Loucy (cell line): ENCODE results near the gene PHACTR2.

ENCODE experiments used
- H2AFZ ChIP-seq: fragments of 200-600 bp; sonication (generic); 2 replicates; pipeline ENCODE4 v1.6.0; 2016; ENCODE audit warnings: antibody characterized with exemption, mild to moderate bottlenecking, low read length, moderate library complexity
- H3F3A ChIP-seq: fragments of 200-600 bp; 2 replicates; pipeline ENCODE4 v1.6.0; 2016; ENCODE audit warnings: antibody characterized with exemption, low read depth, mild to moderate bottlenecking
- H3K27me3 ChIP-seq: fragments of 200-600 bp; sonication (generic); 2 replicates; pipeline ENCODE4 v1.6.1; 2014; ENCODE audit warnings: low read length, mild to moderate bottlenecking; ENCODE audit not compliant: insufficient read depth, poor library complexity, severe bottlenecking
- H3K36me3 ChIP-seq: fragments of 200-600 bp; sonication (generic); 2 replicates; pipeline ENCODE4 v1.6.1; 2016; ENCODE audit warnings: low read length; ENCODE audit not compliant: insufficient read depth
- H3K4me1 ChIP-seq: fragments of 200-600 bp; sonication (generic); 2 replicates; pipeline ENCODE4 v1.5.1; 2014; ENCODE audit warnings: low read length, mild to moderate bottlenecking; ENCODE audit not compliant: insufficient read depth, poor library complexity, severe bottlenecking
- H3K4me2 ChIP-seq: fragments of 200-600 bp; sonication (generic); 2 replicates; pipeline ENCODE4 v1.6.0; 2014; ENCODE audit warnings: antibody characterized with exemption, low read length, low read depth, mild to moderate bottlenecking; ENCODE audit not compliant: poor library complexity, severe bottlenecking
- H3K4me3 ChIP-seq: fragments of 200-600 bp; sonication (generic); 2 replicates; pipeline ENCODE4 v1.5.1; 2014; ENCODE audit warnings: low read length, mild to moderate bottlenecking, mixed read lengths; ENCODE audit not compliant: poor library complexity, severe bottlenecking
- H3K79me2 ChIP-seq: fragments of 200-600 bp; sonication (generic); 2 replicates; pipeline ENCODE4 v1.6.1; 2014; ENCODE audit warnings: low read length; ENCODE audit not compliant: insufficient read depth
- H3K9ac ChIP-seq: fragments of 200-600 bp; sonication (generic); 2 replicates; pipeline ENCODE4 v1.6.0; 2014; ENCODE audit warnings: mild to moderate bottlenecking, low read depth, low read length, moderate library complexity; ENCODE audit not compliant: poor library complexity, severe bottlenecking
- H3K9me2 ChIP-seq: fragments of 200-600 bp; sonication (generic); replicated peaks from 2 replicates; pipeline ENCODE4 v1.6.1; 2016; ENCODE audit warnings: low read depth, low read length, mixed read lengths
- H3K9me3 ChIP-seq: fragments of 200-600 bp; sonication (generic); 2 replicates; pipeline ENCODE4 v1.6.1; 2014; ENCODE audit warnings: mild to moderate bottlenecking, antibody characterized with exemption, low read length, low read depth; ENCODE audit not compliant: insufficient read depth
- H4K20me1 ChIP-seq: fragments of 200-600 bp; sonication (generic); 2 replicates; pipeline ENCODE4 v1.6.0; 2014; ENCODE audit warnings: antibody characterized with exemption, low read length, mild to moderate bottlenecking; ENCODE audit not compliant: insufficient read depth, poor library complexity, severe bottlenecking
- EZH2phosphoT487 ChIP-seq: fragments of 200-600 bp; IDR thresholded peaks from 2 replicates; pipeline ENCODE4 v1.6.1; 2018; ENCODE audit warnings: antibody characterized with exemption, mild to moderate bottlenecking, moderate library complexity, borderline replicate concordance
- TF ChIP-seq, protein P1 (sequence below): fragments of 200-600 bp; sonication (generic); conservative IDR thresholded peaks from 2 replicates; pipeline ENCODE4 v1.5.1; 2014; ENCODE audit warnings: mild to moderate bottlenecking, antibody characterized with exemption, low read length

The PHACTR2 gene

DNA sequence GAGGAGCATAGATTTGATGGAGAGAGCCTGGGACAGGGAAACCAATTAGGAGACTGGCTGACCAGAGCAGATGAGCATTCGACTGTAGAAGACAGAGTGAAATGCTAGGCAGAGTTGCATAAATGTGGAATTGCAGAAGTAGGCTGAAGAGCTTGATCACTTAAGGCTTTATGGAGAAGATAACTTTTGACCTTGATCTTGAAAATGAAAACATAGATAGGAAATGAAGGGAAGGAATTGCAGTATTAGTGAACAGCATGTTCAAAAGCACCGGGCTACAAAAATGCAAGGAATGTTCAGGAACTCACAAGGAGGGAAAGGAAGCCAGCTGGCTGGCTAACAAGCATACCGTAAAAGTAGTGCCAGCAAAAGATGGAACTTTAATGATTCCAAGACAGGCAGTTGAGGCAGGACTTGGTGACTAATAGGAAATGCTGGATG is 144.8 kb downstream of the PHACTR2 start:
- no peaks in the 10 kb centered on the region for H3K36me3 ChIP-seq
- H3K9me3 ChIP-seq, result no peaks in the 10 kb centered on the region
- no peak overlapping the region for H2AFZ ChIP-seq
- no peaks in the 10 kb centered on the region for H3K79me2 ChIP-seq
- H3K4me2 ChIP-seq, result no peak overlapping the region
- no peaks in the 10 kb centered on the region for H3K27me3 ChIP-seq
- TF ChIP-seq EZH2phosphoT487, result no peak
- TF ChIP-seq, protein P1, sequence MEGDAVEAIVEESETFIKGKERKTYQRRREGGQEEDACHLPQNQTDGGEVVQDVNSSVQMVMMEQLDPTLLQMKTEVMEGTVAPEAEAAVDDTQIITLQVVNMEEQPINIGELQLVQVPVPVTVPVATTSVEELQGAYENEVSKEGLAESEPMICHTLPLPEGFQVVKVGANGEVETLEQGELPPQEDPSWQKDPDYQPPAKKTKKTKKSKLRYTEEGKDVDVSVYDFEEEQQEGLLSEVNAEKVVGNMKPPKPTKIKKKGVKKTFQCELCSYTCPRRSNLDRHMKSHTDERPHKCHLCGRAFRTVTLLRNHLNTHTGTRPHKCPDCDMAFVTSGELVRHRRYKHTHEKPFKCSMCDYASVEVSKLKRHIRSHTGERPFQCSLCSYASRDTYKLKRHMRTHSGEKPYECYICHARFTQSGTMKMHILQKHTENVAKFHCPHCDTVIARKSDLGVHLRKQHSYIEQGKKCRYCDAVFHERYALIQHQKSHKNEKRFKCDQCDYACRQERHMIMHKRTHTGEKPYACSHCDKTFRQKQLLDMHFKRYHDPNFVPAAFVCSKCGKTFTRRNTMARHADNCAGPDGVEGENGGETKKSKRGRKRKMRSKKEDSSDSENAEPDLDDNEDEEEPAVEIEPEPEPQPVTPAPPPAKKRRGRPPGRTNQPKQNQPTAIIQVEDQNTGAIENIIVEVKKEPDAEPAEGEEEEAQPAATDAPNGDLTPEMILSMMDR, result no peak
- no peak overlapping the region for H3K4me3 ChIP-seq
- no peaks in the 10 kb centered on the region for H3F3A ChIP-seq
- H3K9ac ChIP-seq, result no peak overlapping the region
- no peaks in the 10 kb centered on the region for H3K4me1 ChIP-seq
- no peaks in the 10 kb centered on the region for H4K20me1 ChIP-seq
- no peaks in the 10 kb centered on the region for H3K9me2 ChIP-seq

GRCh38 chr6:143823548-143823947 is 145.8 kb downstream of the PHACTR2 start:
- Histone ChIP-seq H3K4me1 (no peaks in the 10 kb centered on the region), H3K9me2 (no peaks in the 10 kb centered on the region), H3K36me3 (no peaks in the 10 kb centered on the region), H3K4me2 (no peak overlapping the region), H3F3A (no peaks in the 10 kb centered on the region), H3K9me3 (no peaks in the 10 kb centered on the region), H3K27me3 (no peaks in the 10 kb centered on the region), H4K20me1 (no peaks in the 10 kb centered on the region), H2AFZ (no peak overlapping the region), H3K9ac (no peak overlapping the region), H3K4me3 (no peak overlapping the region), H3K79me2 (no peaks in the 10 kb centered on the region)
- TF ChIP-seq EZH2phosphoT487, result no peak
- TF ChIP-seq, protein P1, result no peak

- Histone ChIP-seq H3K4me3 (no peak overlapping the region), H3F3A (no peaks in the 10 kb centered on the region), H3K4me2 (no peak overlapping the region), H3K9me3 (no peaks in the 10 kb centered on the region), H3K4me1 (no peaks in the 10 kb centered on the region), H3K36me3 (no peaks in the 10 kb centered on the region), H3K79me2 (no peaks in the 10 kb centered on the region), H3K9ac (no peak overlapping the region), H3K27me3 (no peaks in the 10 kb centered on the region), H2AFZ (no peak overlapping the region), H4K20me1 (no peaks in the 10 kb centered on the region), H3K9me2 (no peaks in the 10 kb centered on the region)
- TF ChIP-seq EZH2phosphoT487, result no peak
- TF ChIP-seq, protein P1, result no peak
These were observed 150.8 kb downstream of the PHACTR2 start for GRCh38 chr6:143828572-143828971.
